Right lobe of liver (tissue), 4 donors: Measurements from ENCODE around the gene DCAF11.

Experiments used
- POLR2A ChIP-seq: fragments of 450-650 bp; IDR thresholded peaks from one replicate; pipeline ENCODE4 v1.6.1; 2017; ENCODE audit warnings: antibody characterized with exemption, mild to moderate bottlenecking
- TF ChIP-seq, protein P1 (sequence below), 4 donors: fragments of 200-600 bp in 3 of 4; fragments of 450-650 bp in 1 of 4; IDR thresholded peaks; one replicate each; pipeline versions ENCODE4 v1.5.1 to v1.8.0; 2016 to 2022; ENCODE audit warnings: antibody characterized with exemption in 4 of 4, mild to moderate bottlenecking in 2 of 4
- donor health status: DM: no; HTN: no; CAD: no.
- donor health status: DM: no; HTN: no; CAD: no.
- donor health status: DM: no; HTN: yes; CAD: no.

DNA sequence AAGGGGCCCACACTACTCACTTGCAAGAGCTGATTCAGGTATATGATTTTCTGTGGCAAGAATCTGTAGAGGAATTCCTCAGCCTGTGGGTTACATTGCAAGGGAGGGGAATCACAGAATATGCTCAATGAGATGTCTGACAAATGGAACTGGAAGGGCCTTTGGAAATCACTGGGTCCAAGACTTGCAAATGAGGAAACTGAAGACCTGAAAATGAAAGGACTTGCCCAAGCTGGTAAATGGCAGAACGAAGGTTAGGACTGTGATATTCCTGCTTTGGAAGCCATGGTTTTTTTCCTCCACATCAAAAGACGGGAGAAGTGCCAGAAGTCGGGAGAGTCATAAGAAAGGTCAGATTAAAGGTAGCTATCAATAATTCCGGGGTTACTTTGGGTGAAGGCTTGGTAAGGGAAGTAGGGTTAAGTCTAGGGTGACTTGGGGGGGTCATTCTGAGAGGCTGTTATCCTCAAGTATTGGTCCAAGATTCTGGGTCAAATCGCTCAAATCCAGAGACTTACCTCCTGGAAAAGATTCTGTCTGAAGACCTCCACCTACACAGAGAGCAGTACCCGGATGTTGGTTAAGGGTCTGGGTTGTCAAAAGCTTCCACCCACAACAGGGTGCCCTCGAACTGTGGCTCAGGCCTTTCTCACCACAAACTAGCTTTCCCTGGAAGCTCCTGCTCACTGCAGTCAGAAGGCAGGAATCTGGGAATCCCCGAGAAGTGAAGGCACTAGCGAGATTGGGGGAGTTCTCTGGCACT is 31.3 kb downstream of the DCAF11 start:
- TF ChIP-seq, protein P1, sequence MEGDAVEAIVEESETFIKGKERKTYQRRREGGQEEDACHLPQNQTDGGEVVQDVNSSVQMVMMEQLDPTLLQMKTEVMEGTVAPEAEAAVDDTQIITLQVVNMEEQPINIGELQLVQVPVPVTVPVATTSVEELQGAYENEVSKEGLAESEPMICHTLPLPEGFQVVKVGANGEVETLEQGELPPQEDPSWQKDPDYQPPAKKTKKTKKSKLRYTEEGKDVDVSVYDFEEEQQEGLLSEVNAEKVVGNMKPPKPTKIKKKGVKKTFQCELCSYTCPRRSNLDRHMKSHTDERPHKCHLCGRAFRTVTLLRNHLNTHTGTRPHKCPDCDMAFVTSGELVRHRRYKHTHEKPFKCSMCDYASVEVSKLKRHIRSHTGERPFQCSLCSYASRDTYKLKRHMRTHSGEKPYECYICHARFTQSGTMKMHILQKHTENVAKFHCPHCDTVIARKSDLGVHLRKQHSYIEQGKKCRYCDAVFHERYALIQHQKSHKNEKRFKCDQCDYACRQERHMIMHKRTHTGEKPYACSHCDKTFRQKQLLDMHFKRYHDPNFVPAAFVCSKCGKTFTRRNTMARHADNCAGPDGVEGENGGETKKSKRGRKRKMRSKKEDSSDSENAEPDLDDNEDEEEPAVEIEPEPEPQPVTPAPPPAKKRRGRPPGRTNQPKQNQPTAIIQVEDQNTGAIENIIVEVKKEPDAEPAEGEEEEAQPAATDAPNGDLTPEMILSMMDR (IDR thresholded peaks at IDR 0.05), result no peak
- no peak for TF ChIP-seq POLR2A
